ENCODE data around the gene GPR68.

DNA sequence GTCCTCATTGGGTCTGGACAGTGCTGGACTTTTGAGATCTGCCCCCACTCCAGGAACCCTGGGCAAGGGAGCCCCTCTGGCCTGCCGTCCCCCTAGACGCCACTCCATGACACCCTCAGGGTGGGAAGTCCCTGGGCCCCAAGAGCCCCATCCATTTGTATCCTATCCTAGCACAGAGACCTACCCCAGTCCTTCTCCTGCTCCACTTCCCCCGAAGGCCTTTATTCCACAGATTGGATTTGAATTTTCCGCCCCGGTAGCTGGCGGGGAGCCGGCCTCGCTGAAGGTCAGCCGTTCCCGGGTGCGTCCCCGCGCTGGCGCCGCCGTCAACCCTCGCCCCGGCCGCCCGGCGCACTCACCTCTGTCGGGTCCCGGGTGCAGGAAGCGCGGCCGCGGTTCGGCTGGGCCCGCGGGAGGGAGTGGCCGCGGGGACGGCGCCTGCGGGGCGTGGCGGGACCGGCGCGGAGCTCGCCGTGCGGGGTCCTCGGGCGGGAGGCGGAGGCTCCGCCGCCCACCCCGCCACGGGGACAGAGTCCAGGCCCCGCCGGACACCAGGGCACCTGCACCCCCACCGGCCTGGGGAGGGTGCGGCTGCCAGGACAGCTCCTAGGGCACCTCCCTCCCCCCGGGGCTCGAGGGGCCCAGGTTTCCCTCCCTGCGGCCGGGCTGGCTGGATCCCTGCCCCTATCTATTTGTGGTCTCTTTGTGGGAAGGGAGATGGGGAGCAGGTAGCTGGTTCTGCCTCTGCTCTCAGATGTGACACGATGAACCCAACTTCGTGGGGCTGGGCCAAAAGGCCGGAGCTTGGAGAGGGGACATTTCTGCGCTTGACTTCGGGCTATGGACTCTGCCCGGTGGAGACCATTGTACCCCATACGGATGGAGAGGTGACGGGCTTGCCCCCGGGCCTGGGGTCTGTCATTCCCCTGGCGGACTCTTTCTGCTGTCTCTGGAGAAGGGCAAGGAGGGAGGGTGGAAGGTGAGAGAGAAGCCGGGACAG lies 19.9 kb upstream of the GPR68 start:
- TF ChIP-seq, protein P1, sequence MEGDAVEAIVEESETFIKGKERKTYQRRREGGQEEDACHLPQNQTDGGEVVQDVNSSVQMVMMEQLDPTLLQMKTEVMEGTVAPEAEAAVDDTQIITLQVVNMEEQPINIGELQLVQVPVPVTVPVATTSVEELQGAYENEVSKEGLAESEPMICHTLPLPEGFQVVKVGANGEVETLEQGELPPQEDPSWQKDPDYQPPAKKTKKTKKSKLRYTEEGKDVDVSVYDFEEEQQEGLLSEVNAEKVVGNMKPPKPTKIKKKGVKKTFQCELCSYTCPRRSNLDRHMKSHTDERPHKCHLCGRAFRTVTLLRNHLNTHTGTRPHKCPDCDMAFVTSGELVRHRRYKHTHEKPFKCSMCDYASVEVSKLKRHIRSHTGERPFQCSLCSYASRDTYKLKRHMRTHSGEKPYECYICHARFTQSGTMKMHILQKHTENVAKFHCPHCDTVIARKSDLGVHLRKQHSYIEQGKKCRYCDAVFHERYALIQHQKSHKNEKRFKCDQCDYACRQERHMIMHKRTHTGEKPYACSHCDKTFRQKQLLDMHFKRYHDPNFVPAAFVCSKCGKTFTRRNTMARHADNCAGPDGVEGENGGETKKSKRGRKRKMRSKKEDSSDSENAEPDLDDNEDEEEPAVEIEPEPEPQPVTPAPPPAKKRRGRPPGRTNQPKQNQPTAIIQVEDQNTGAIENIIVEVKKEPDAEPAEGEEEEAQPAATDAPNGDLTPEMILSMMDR (conservative IDR thresholded peaks at IDR 0.05; ENCODE audit: low read depth in 2 of 2) = no peak
- TF ChIP-seq POLR2AphosphoS5 (IDR thresholded peaks at IDR 0.05; ENCODE audit: low read depth) (no peak), REST (IDR thresholded peaks at IDR 0.05; ENCODE audit: unreplicated experiment) (no peak), EZH2phosphoT487 (IDR thresholded peaks at IDR 0.05; ENCODE audit: unreplicated experiment) (no peak), EZH2 (IDR thresholded peaks at IDR 0.05; ENCODE audit: low read depth, unreplicated experiment) (peak; percentile 37), STAT1 (IDR thresholded peaks at IDR 0.05; ENCODE audit: unreplicated experiment) (no peak), NANOG (IDR thresholded peaks at IDR 0.05; ENCODE audit: borderline replicate concordance) (no peak), CREB1 (CRISPR knock-in tag; IDR thresholded peaks at IDR 0.05; ENCODE audit: low read depth) (no peak)
- TF ChIP-seq, protein P2, sequence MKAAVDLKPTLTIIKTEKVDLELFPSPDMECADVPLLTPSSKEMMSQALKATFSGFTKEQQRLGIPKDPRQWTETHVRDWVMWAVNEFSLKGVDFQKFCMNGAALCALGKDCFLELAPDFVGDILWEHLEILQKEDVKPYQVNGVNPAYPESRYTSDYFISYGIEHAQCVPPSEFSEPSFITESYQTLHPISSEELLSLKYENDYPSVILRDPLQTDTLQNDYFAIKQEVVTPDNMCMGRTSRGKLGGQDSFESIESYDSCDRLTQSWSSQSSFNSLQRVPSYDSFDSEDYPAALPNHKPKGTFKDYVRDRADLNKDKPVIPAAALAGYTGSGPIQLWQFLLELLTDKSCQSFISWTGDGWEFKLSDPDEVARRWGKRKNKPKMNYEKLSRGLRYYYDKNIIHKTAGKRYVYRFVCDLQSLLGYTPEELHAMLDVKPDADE (IDR thresholded peaks at IDR 0.05) = no peak

Data from GM23338 (cell line).